SK-N-SH (cell line): ENCODE results near the gene C3orf85.

Experiments used
- EP300 ChIP-seq, 2 experiments: IDR thresholded peaks; 2 replicates each; pipeline versions ENCODE4 v1.4.0 to v1.6.1; 2012; ENCODE audit warnings: borderline replicate concordance in 1 of 2, low read depth in 1 of 2, low read length in 1 of 2
- EZH2phosphoT487 ChIP-seq: fragments of 200-600 bp; sonication (generic); IDR thresholded peaks from 2 replicates; pipeline ENCODE4 v1.6.1; 2017; ENCODE audit warnings: low read depth, mixed run types, mild to moderate bottlenecking, antibody characterized with exemption, moderate library complexity, borderline replicate concordance
- NFIC ChIP-seq: IDR thresholded peaks from 2 replicates; pipeline ENCODE4 v1.4.0; 2012; ENCODE audit warnings: borderline replicate concordance
- RAD21 ChIP-seq: IDR thresholded peaks from 2 replicates; pipeline ENCODE4 v1.6.1; 2012; ENCODE audit warnings: mild to moderate bottlenecking, low read length
- RXRA ChIP-seq: IDR thresholded peaks from 2 replicates; pipeline ENCODE4 v1.4.0; 2012; ENCODE audit warnings: low read depth, mild to moderate bottlenecking, borderline replicate concordance
- SMC3 ChIP-seq: IDR thresholded peaks from 2 replicates; pipeline ENCODE4 v1.6.1; 2012; ENCODE audit warnings: low read depth, low read length, improper control_type of control experiment
- USF1 ChIP-seq: IDR thresholded peaks from 2 replicates; pipeline ENCODE4 v1.4.0; 2012; ENCODE audit warnings: low read depth, borderline replicate concordance
- TF ChIP-seq, protein P1 (sequence below): fragments of 200-600 bp; sonication (generic); IDR thresholded peaks from 2 replicates; pipeline ENCODE4 v1.6.1; 2017; ENCODE audit warnings: antibody characterized with exemption, mild to moderate bottlenecking, moderate library complexity
- TF ChIP-seq, protein P2 (sequence below): IDR thresholded peaks from 2 replicates; pipeline ENCODE4; 2012
- TF ChIP-seq, protein P3 (sequence below): fragments of 150-350 bp; IDR thresholded peaks from 2 replicates; pipeline ENCODE4 v1.6.1; 2017; ENCODE audit warnings: antibody characterized with exemption, low read length, low read depth, borderline replicate concordance

- TF ChIP-seq USF1 (no peak), NFIC (no peak), SMC3 (no peak), RXRA (no peak), EZH2phosphoT487 (no peak), EP300 (IDR thresholded peaks at IDR 0.05; ENCODE audit: borderline replicate concordance in 1 of 2, low read depth in 1 of 2, low read length in 1 of 2) (no peak), RAD21 (no peak)
- TF ChIP-seq, protein P1, sequence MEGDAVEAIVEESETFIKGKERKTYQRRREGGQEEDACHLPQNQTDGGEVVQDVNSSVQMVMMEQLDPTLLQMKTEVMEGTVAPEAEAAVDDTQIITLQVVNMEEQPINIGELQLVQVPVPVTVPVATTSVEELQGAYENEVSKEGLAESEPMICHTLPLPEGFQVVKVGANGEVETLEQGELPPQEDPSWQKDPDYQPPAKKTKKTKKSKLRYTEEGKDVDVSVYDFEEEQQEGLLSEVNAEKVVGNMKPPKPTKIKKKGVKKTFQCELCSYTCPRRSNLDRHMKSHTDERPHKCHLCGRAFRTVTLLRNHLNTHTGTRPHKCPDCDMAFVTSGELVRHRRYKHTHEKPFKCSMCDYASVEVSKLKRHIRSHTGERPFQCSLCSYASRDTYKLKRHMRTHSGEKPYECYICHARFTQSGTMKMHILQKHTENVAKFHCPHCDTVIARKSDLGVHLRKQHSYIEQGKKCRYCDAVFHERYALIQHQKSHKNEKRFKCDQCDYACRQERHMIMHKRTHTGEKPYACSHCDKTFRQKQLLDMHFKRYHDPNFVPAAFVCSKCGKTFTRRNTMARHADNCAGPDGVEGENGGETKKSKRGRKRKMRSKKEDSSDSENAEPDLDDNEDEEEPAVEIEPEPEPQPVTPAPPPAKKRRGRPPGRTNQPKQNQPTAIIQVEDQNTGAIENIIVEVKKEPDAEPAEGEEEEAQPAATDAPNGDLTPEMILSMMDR: no peak
- TF ChIP-seq, protein P2, sequence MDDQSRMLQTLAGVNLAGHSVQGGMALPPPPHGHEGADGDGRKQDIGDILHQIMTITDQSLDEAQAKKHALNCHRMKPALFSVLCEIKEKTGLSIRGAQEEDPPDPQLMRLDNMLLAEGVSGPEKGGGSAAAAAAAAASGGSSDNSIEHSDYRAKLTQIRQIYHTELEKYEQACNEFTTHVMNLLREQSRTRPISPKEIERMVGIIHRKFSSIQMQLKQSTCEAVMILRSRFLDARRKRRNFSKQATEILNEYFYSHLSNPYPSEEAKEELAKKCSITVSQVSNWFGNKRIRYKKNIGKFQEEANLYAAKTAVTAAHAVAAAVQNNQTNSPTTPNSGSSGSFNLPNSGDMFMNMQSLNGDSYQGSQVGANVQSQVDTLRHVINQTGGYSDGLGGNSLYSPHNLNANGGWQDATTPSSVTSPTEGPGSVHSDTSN: no peak
- TF ChIP-seq, protein P3, sequence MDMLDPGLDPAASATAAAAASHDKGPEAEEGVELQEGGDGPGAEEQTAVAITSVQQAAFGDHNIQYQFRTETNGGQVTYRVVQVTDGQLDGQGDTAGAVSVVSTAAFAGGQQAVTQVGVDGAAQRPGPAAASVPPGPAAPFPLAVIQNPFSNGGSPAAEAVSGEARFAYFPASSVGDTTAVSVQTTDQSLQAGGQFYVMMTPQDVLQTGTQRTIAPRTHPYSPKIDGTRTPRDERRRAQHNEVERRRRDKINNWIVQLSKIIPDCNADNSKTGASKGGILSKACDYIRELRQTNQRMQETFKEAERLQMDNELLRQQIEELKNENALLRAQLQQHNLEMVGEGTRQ: no peak
Observed at GRCh38 chr3:109089265-109089664, 47.3 kb upstream of the C3orf85 start.
